ENCODE results near the gene ATG12. TPM values are rescaled to one million over a fixed set of nuclear protein-coding genes. Genes with fewer than 3 reads are reported as not detected.

Gene ATG12
- polyA plus RNA-seq, 2 of the 4 experiments (the other 2 are of a cell fraction) = 43.3 to 126 TPM

DNA sequence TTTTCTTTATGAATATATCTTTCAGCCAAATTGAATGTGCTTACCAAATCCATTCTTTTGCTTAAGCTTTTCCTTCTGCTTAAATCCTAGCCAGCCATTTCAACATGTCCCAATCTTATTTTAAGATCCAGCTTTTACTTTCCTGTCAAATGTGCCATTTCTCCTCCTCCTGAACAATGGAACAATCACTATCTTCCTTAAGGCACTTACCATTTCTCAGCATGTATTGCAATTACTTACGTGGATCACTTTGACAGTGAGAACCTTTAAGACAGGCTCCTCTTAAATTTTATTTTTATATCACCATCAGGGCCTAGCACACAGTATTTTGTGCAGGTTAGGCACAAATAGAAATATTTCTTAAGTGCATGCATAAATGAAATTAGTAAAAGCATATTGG is 20.5 kb downstream of the ATG12 start (continued):
- TF ChIP-seq ESRRA (IDR thresholded peaks at IDR 0.05; ENCODE audit: borderline replicate concordance, low read length) (no peak), ZNF302 (CRISPR knock-in tag; IDR thresholded peaks at IDR 0.05) (no peak), RNF2 (IDR thresholded peaks at IDR 0.05; ENCODE audit: borderline replicate concordance, low read depth) (no peak), POLR2AphosphoS2 (conservative IDR thresholded peaks at IDR 0.05; ENCODE audit: low read length) (no peak), FOSL2 (IDR thresholded peaks at IDR 0.05) (no peak), FOSL2 (CRISPR knock-in tag; IDR thresholded peaks at IDR 0.05) (no peak), ZC3H11A (IDR thresholded peaks at IDR 0.05) (no peak)

DNA sequence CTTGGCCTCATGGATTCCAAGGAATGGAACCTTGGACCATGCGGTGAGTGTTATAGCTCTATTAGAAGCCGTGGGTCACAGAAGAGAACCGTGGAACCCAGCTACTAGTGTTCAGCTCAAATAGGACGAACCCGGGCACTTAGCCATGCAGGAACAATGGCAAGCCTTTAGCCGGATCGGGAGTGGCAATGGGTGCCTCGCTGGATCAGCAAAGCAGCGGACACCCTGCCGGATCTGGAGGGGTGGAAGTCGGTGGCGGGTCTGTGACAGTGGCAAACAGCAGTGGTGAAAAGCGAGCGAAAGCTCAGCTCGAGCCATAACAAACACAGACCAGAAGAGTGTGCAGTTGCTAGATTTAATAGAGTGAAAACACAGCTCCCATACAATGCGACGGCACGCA is 22.5 kb downstream of the ATG12 start:
- Histone ChIP-seq H3K27ac (no peak overlapping the region), H3K4me1 (no peaks in the 10 kb centered on the region), H3K4me3 (no peak overlapping the region), H3K9me3 (no peaks in the 10 kb centered on the region; the same call in 2 of the 3 replicates), H3K4me2 (no peak overlapping the region)
- FAIRE-seq = no peak
- no peak for ATAC-seq
- WGBS (ENCODE audit: missing lambda C conversion rate) = 68% methylated on average over 18 of the region's 18 CpGs
- TF ChIP-seq JUNB (IDR thresholded peaks at IDR 0.05) (no peak), KDM5A (IDR thresholded peaks at IDR 0.05) (no peak), ZC3H11A (IDR thresholded peaks at IDR 0.05) (no peak), POLR2A (IDR thresholded peaks at IDR 0.05; ENCODE audit: low read length) (no peak), SMC3 (IDR thresholded peaks at IDR 0.05) (no peak), SREBF2 (IDR thresholded peaks at IDR 0.05) (no peak), FOSB (CRISPR knock-in tag; IDR thresholded peaks at IDR 0.05) (no peak), CHD2 (IDR thresholded peaks at IDR 0.05; ENCODE audit: low read length, partially characterized antibody) (no peak), EP300 (IDR thresholded peaks at IDR 0.05) (no peak), CBX8 (IDR thresholded peaks at IDR 0.05) (no peak), CEBPB (IDR thresholded peaks at IDR 0.05) (no peak), NR3C1 (IDR thresholded peaks at IDR 0.05) (no peak), HEYL (CRISPR knock-in tag; IDR thresholded peaks at IDR 0.05) (no peak), ZSCAN20 (CRISPR knock-in tag; IDR thresholded peaks at IDR 0.05) (no peak)
- TF ChIP-seq, protein P1, sequence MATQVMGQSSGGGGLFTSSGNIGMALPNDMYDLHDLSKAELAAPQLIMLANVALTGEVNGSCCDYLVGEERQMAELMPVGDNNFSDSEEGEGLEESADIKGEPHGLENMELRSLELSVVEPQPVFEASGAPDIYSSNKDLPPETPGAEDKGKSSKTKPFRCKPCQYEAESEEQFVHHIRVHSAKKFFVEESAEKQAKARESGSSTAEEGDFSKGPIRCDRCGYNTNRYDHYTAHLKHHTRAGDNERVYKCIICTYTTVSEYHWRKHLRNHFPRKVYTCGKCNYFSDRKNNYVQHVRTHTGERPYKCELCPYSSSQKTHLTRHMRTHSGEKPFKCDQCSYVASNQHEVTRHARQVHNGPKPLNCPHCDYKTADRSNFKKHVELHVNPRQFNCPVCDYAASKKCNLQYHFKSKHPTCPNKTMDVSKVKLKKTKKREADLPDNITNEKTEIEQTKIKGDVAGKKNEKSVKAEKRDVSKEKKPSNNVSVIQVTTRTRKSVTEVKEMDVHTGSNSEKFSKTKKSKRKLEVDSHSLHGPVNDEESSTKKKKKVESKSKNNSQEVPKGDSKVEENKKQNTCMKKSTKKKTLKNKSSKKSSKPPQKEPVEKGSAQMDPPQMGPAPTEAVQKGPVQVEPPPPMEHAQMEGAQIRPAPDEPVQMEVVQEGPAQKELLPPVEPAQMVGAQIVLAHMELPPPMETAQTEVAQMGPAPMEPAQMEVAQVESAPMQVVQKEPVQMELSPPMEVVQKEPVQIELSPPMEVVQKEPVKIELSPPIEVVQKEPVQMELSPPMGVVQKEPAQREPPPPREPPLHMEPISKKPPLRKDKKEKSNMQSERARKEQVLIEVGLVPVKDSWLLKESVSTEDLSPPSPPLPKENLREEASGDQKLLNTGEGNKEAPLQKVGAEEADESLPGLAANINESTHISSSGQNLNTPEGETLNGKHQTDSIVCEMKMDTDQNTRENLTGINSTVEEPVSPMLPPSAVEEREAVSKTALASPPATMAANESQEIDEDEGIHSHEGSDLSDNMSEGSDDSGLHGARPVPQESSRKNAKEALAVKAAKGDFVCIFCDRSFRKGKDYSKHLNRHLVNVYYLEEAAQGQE (IDR thresholded peaks at IDR 0.05) = no peak
- TF ChIP-seq, protein P2, sequence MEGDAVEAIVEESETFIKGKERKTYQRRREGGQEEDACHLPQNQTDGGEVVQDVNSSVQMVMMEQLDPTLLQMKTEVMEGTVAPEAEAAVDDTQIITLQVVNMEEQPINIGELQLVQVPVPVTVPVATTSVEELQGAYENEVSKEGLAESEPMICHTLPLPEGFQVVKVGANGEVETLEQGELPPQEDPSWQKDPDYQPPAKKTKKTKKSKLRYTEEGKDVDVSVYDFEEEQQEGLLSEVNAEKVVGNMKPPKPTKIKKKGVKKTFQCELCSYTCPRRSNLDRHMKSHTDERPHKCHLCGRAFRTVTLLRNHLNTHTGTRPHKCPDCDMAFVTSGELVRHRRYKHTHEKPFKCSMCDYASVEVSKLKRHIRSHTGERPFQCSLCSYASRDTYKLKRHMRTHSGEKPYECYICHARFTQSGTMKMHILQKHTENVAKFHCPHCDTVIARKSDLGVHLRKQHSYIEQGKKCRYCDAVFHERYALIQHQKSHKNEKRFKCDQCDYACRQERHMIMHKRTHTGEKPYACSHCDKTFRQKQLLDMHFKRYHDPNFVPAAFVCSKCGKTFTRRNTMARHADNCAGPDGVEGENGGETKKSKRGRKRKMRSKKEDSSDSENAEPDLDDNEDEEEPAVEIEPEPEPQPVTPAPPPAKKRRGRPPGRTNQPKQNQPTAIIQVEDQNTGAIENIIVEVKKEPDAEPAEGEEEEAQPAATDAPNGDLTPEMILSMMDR (IDR thresholded peaks at IDR 0.05) = no peak
- ChIA-PET CTCF (interaction anchor here (0.9 kb wide), 1 partner anchor 20 kb away, joined by 5 read pairs; no protein-coding TSS in a partner anchor), POLR2A (no interaction called here)
- DNase-seq (ENCODE audit: low read depth in 1 of 2, low spot score in 1 of 2) = no peak

DNA sequence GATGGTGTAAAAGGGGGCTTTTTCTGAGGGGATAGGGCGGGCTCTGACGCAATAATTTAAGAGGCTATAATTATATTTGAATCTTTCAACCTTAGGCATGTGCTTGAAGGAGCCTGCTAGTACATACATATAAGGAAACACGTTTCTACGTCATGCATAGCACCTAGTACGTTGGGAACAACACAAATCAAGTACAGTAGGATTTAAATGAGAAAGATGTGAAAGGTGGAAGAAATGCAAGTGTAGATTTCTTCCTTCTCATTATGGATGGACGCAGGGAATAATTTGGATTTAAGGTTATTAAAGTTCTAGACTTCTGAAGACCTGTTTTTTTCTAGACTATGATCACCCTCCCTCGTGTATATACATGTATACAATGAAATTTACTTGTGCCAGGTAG is 24.0 kb downstream of the ATG12 start:
- H3K4me2 ChIP-seq = no peak overlapping the region
- no peaks in the 10 kb centered on the region for H3K4me1 ChIP-seq
- no peak for TF ChIP-seq KDM5A (IDR thresholded peaks at IDR 0.05)
- no peak for TF ChIP-seq ZNF302 (CRISPR knock-in tag; IDR thresholded peaks at IDR 0.05)
- TF ChIP-seq ZC3H11A (IDR thresholded peaks at IDR 0.05) = no peak
- ATAC-seq = no peak
- H3K9me3 ChIP-seq = no peaks in the 10 kb centered on the region
- H3K27ac ChIP-seq = no peak overlapping the region
- WGBS (ENCODE audit: missing lambda C conversion rate) = 34% methylated on average over 7 of the region's 7 CpGs
- POLR2A ChIA-PET = no interaction called here
- no peak for FAIRE-seq
- CTCF ChIA-PET = no interaction called here
- H3K4me3 ChIP-seq = no peak overlapping the region
- no peak for DNase-seq (ENCODE audit: low read depth in 1 of 2, low spot score in 1 of 2)
